GM21529 (cell line): Measurements from ENCODE around the gene FZD7.

ENCODE experiments used
- ATAC-seq: cut with Tn5 transposase; IDR thresholded peaks from one replicate; pipeline ENCODE4 v1.9.1; 2021; ENCODE audit not compliant: unreplicated experiment

Gene FZD7

GRCh38 chr2:202065876-202066275 lies 32.2 kb downstream of the FZD7 start:
- ATAC-seq, result no peak

- no peak for ATAC-seq
Observed at GRCh38 chr2:202066875-202067274, 33.2 kb downstream of the FZD7 start.

GRCh38 chr2:202067589-202067988 lies 33.9 kb downstream of the FZD7 start:
- ATAC-seq, result no peak

- no peak for ATAC-seq
Observed at GRCh38 chr2:202069170-202070067, 35.8 kb downstream of the FZD7 start.

- ATAC-seq, result no peak
Observed at GRCh38 chr2:202071107-202071506, 37.5 kb downstream of the FZD7 start.

- no peak for ATAC-seq
Observed at GRCh38 chr2:202072226-202072625, 38.6 kb downstream of the FZD7 start.

- ATAC-seq, result no peak
Observed at GRCh38 chr2:202072737-202073401, 39.2 kb downstream of the FZD7 start, which contains the start of gene KIAA2012. Gene KIAA2012 (plus strand): TSS chr2:202073255. CDS start chr2:202073628, 373 bp downstream.

GRCh38 chr2:202074324-202074723 lies 40.7 kb downstream of the FZD7 start:
- no peak for ATAC-seq

- ATAC-seq, result no peak
Observed at GRCh38 chr2:202079310-202079709, 45.7 kb downstream of the FZD7 start.

- ATAC-seq, result no peak
Observed at GRCh38 chr2:202084265-202084664, 50.6 kb downstream of the FZD7 start.
